Lung (tissue), 16 donors: ENCODE results near the gene TPM4. TPM values are rescaled to one million over a fixed set of nuclear protein-coding genes. Genes with fewer than 3 reads are reported as not detected.
"Not testable (repeated sequence)": the region's sequence is repeated elsewhere in the genome, so short reads cannot be mapped to it uniquely, and the experiment has no call there.

Experiments
- ATAC-seq: fragments of 200-7000 bp; cut with Tn5 transposase; one replicate; pipeline ENCODE4 v1.9.1; 2020; ENCODE audit warnings: moderate number of reproducible peaks; ENCODE audit not compliant: insufficient read depth, low FRiP score
- DNase-seq, 3 donors: peaks; one replicate each; pipeline ENCODE4 v3.0.0-alpha.2; 2013 to 2017
- H3K27ac ChIP-seq, 2 donors: one replicate each; pipeline ENCODE4 v1.5.1; 2013; ENCODE audit warnings: mild to moderate bottlenecking in 2 of 2, moderate library complexity in 2 of 2, control low read depth in 1 of 2, inconsistent platforms in 1 of 2, low read depth in 1 of 2, low read length in 1 of 2
- H3K27me3 ChIP-seq, 3 donors: one replicate each; pipeline ENCODE4 v1.5.1; 2013; ENCODE audit warnings: low read length in 2 of 3; ENCODE audit not compliant: control insufficient read depth in 3 of 3, insufficient read depth in 3 of 3
- H3K36me3 ChIP-seq, 4 donors: one replicate each; pipeline ENCODE4 v1.5.1; 2013; ENCODE audit warnings: low read length in 4 of 4, mild to moderate bottlenecking in 1 of 4, moderate library complexity in 1 of 4; ENCODE audit not compliant: control insufficient read depth in 4 of 4, insufficient read depth in 4 of 4
- H3K4me1 ChIP-seq, 5 donors: one replicate each; pipeline ENCODE4 v1.5.1; 2013; ENCODE audit warnings: low read length in 5 of 5, mild to moderate bottlenecking in 2 of 5, moderate library complexity in 1 of 5; ENCODE audit not compliant: control insufficient read depth in 5 of 5, insufficient read depth in 5 of 5
- H3K4me3 ChIP-seq: one replicate; pipeline ENCODE4 v1.5.1; 2013; ENCODE audit warnings: mild to moderate bottlenecking, control low read depth, moderate library complexity
- H3K9ac ChIP-seq, 2 donors: one replicate each; pipeline ENCODE4 v1.5.1; 2013; ENCODE audit warnings: low read length in 2 of 2, control low read depth in 1 of 2; ENCODE audit not compliant: insufficient read depth in 1 of 2
- H3K9me3 ChIP-seq, 4 donors: one replicate each; pipeline ENCODE4 v1.5.1; 2013; ENCODE audit warnings: low read length in 3 of 4, mild to moderate bottlenecking in 1 of 4, moderate library complexity in 1 of 4; ENCODE audit not compliant: control insufficient read depth in 4 of 4, insufficient read depth in 3 of 4
- CTCF ChIP-seq: IDR thresholded peaks from 2 replicates; pipeline ENCODE4 v1.5.1; 2012; ENCODE audit warnings: mild to moderate bottlenecking; ENCODE audit errors: control extremely low read depth, extremely low read depth
- WGBS, 2 donors: extraction: QIAGEN DNeasy Blood & Tissue Kit; methylation state at CpG; one replicate each; pipeline ENCODE4 v1.1.7; 2013; 5-methylcytosine and 5-hydroxymethylcytosine counted together
- long read RNA-seq, 5 donors: transcript quantifications; one replicate each; lab custom pipeline, GENCODE V29; 2026
- polyA plus RNA-seq, 2 donors: library from polyadenylated mRNA; stranded (reverse); fragments of 200-250 nt; gene quantifications; one replicate each; pipeline ENCODE4 v1.2.1, GENCODE V29; 2013
- total RNA-seq, 2 donors: library from RNA; depleted of rRNA in 1 of 2; stranded (reverse); fragments of >200 nt in 1 of 2; gene quantifications; one replicate each; pipeline ENCODE4 v1.2.1, GENCODE V29; 2014 to 2021
- donor health status: control.
- donor health status: control.
- donor health status: Bipolar disorder and iron deficiency.
- donor health status: healthy.
- donor health status: DM: yes; HTN: yes; CAD: no.

TPM4 gene
- 100 to 1,000 TPM; 382 to 385 TPM for total RNA-seq
- 100 to 1,000 TPM; 274 to 438 TPM for polyA plus RNA-seq
- long read RNA-seq, donor 1, transcript TPM4-213 (1 exons, 2,672 nt), result major isoform, 178 of 520 reads
- long read RNA-seq, donor 1, transcript TPM4-201 (8 exons, 2,666 nt), result minor isoform, 174 of 520 reads
- long read RNA-seq, donor 1, partial matches to known transcripts, result 131 of 520 reads
- long read RNA-seq, donor 1, other reads (novel, unspliced or antisense), result 34 of 520 reads
- long read RNA-seq, donor 2, transcript TPM4-201 (8 exons, 2,666 nt), result minor isoform, 66 of 237 reads
- long read RNA-seq, donor 2, transcript TPM4-213 (1 exons, 2,672 nt), result major isoform, 80 of 237 reads
- long read RNA-seq, donor 2, partial matches to known transcripts, result 76 of 237 reads
- long read RNA-seq, donor 2, other reads (novel, unspliced or antisense), result 13 of 237 reads
- long read RNA-seq, donor 3, transcript TPM4-213 (1 exons, 2,672 nt), result major isoform, 139 of 277 reads
- long read RNA-seq, donor 3, transcript TPM4-201 (8 exons, 2,666 nt), result minor isoform, 64 of 277 reads
- long read RNA-seq, donor 3, partial matches to known transcripts, result 62 of 277 reads
- long read RNA-seq, donor 3, other reads (novel, unspliced or antisense), result 11 of 277 reads
- long read RNA-seq, donor 4, transcript TPM4-213 (1 exons, 2,672 nt), result major isoform, 93 of 267 reads
- long read RNA-seq, donor 4, transcript TPM4-201 (8 exons, 2,666 nt), result minor isoform, 52 of 267 reads
- long read RNA-seq, donor 4, partial matches to known transcripts, result 121 of 267 reads
- long read RNA-seq, donor 4, other reads (novel, unspliced or antisense), result 0 of 267 reads
- long read RNA-seq, donor 5, transcript TPM4-201 (8 exons, 2,666 nt), result minor isoform, 140 of 554 reads
- long read RNA-seq, donor 5, transcript TPM4-213 (1 exons, 2,672 nt), result major isoform, 204 of 554 reads
- long read RNA-seq, donor 5, partial matches to known transcripts, result 162 of 554 reads
- long read RNA-seq, donor 5, other reads (novel, unspliced or antisense), result 43 of 554 reads

- WGBS, 2 donors, result 1% methylated on average over 83 to 100 of the region's 101 CpGs
- ATAC-seq (peak; percentile 79), DNase-seq (peak; percentile 97 to 98 (median 97))
- peaks cover 0 to 10% (median 3%) of the 10 kb centered on the region in 4 donors for H3K36me3 ChIP-seq
- no peaks in the 10 kb centered on the region for H3K9me3 ChIP-seq
- peaks cover 0 to 19% (median 6%) of the 10 kb centered on the region in 5 donors for H3K4me1 ChIP-seq
- no peaks in the 10 kb centered on the region for H3K27me3 ChIP-seq
- peak within 1 kb of the TSS; percentile 97 for H3K4me3 ChIP-seq
- H3K9ac ChIP-seq, result peak within 1 kb of the TSS; percentile 90 to 98
- H3K27ac ChIP-seq, result peak within 1 kb of the TSS; percentile 87 to 99
- TF ChIP-seq CTCF, result no peak
Measured at GRCh38 chr19:16076154-16076957, at the start of gene TPM4. Gene TPM4 (plus strand): TSS chr19:16076495. CDS start chr19:16076566, 71 bp downstream.

GRCh38 chr19:16026756-16027155, 49.5 kb upstream of the TPM4 start:
- H3K4me1 ChIP-seq, result no peaks in the 10 kb centered on the region
- no peaks in the 10 kb centered on the region for H3K27me3 ChIP-seq
- no peaks in the 10 kb centered on the region for H3K36me3 ChIP-seq
- ATAC-seq (no peak), DNase-seq (no peak)
- no peak for TF ChIP-seq CTCF
- H3K27ac ChIP-seq, result no peak overlapping the region
- no peak overlapping the region for H3K9ac ChIP-seq
- no peaks in the 10 kb centered on the region for H3K9me3 ChIP-seq
- no peak overlapping the region for H3K4me3 ChIP-seq
- 87 to 89% methylated on average over 7 of the region's 7 CpGs for WGBS, 2 donors

GRCh38 chr19:16027528-16027927, 48.8 kb upstream of the TPM4 start:
- Histone ChIP-seq H3K4me1 (no peaks in the 10 kb centered on the region), H3K9me3 (no peaks in the 10 kb centered on the region), H3K27me3 (no peaks in the 10 kb centered on the region), H3K9ac (no peak overlapping the region), H3K36me3 (no peaks in the 10 kb centered on the region), H3K27ac (no peak overlapping the region), H3K4me3 (no peak overlapping the region)
- ATAC-seq, result no peak
- no peak for TF ChIP-seq CTCF
- DNase-seq, result no peak
- WGBS, 2 donors, result 56 to 60% methylated on average over 6 of the region's 6 CpGs

- not testable (repeated sequence) for H3K4me1 ChIP-seq, H3K9ac ChIP-seq, H3K36me3 ChIP-seq, H3K4me3 ChIP-seq, ATAC-seq, H3K9me3 ChIP-seq, DNase-seq, H3K27ac ChIP-seq, H3K27me3 ChIP-seq
- 77 to 86% methylated on average over 12 of the region's 12 CpGs for WGBS, 2 donors
Measured at GRCh38 chr19:16030155-16030554, 46.1 kb upstream of the TPM4 start.
